Skeletal muscle satellite cell (primary cell): ENCODE measurements around the gene ARL14.

Source experiments
- H3K27me3 ChIP-seq: 2 replicates; pipeline ENCODE4 v1.7.0; 2013; ENCODE audit warnings: low read length; ENCODE audit not compliant: control insufficient read depth, insufficient read depth
- H3K36me3 ChIP-seq: 2 replicates; pipeline ENCODE4 v1.7.0; 2013; ENCODE audit warnings: mild to moderate bottlenecking, control low read depth, low read length; ENCODE audit not compliant: insufficient read depth
- H3K4me1 ChIP-seq: 2 replicates; pipeline ENCODE4 v1.7.0; 2013; ENCODE audit warnings: low read length; ENCODE audit not compliant: control insufficient read depth, insufficient read depth
- H3K4me2 ChIP-seq: 2 replicates; pipeline ENCODE4 v1.7.0; 2013; ENCODE audit warnings: mild to moderate bottlenecking, low read length
- H3K4me3 ChIP-seq: 2 replicates; pipeline ENCODE4 v1.7.0; 2013; ENCODE audit warnings: low read length
- H3K9ac ChIP-seq: 2 replicates; pipeline ENCODE4 v1.7.0; 2013; ENCODE audit warnings: mild to moderate bottlenecking, low read depth, low read length, moderate library complexity
- H3K9me3 ChIP-seq: replicated peaks from 2 replicates; pipeline ENCODE4 v1.7.0; 2013; ENCODE audit warnings: mild to moderate bottlenecking, control low read depth, low read length

The ARL14 gene

DNA sequence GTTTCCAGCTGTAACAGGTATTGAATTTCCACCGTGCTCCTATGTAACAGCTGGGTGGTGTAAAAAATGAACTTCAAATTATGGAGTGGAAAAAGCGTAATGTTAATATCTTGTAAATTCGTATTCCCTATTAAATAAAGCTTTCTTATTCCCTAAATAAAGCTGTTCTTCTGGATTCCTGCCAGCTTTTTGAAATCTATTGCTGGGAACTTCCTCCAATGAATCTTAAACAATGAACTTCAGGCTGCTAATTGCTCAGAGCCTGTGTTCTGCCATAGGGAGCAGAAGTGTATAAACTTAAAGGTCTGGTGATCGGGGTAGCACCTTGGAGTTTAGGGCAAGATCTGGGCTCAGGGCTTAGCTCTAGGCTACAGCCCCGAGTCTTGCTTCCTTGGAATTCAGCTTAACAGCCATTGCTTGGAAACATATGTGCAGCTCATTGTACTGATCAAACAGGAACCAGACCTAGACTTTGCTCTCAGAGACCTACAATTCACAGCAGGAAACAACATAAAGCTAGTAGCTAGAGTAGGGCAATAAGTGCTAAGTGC is 1.4 kb downstream of the ARL14 start:
- Histone ChIP-seq H3K9ac (no peak overlapping the region), H3K4me1 (peaks cover 10% of the 10 kb centered on the region), H3K4me3 (no peak overlapping the region), H3K9me3 (no peaks in the 10 kb centered on the region), H3K36me3 (no peaks in the 10 kb centered on the region), H3K27me3 (no peaks in the 10 kb centered on the region), H3K4me2 (no peak overlapping the region)

DNA sequence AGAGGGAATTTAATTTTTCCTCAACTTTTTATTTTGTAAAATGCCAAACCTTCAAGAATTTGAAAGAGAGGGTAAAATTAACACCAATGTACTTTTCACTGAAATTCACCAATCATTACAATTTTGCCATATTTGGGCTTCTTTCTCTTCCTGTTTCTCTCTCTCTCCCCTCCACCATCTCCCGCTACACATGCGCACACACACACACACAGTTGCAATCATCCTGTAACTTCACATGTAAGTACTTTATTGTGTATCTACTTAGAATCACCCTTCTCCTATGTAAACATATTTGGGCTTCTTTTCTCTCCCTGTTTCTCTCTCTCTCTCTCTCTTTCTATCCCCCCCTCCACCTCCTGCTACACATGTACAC is 7.4 kb downstream of the ARL14 start:
- Histone ChIP-seq H3K4me3 (no peak overlapping the region), H3K9me3 (no peaks in the 10 kb centered on the region), H3K4me1 (no peaks in the 10 kb centered on the region), H3K36me3 (no peaks in the 10 kb centered on the region), H3K27me3 (no peaks in the 10 kb centered on the region), H3K4me2 (no peak overlapping the region), H3K9ac (no peak overlapping the region)

DNA sequence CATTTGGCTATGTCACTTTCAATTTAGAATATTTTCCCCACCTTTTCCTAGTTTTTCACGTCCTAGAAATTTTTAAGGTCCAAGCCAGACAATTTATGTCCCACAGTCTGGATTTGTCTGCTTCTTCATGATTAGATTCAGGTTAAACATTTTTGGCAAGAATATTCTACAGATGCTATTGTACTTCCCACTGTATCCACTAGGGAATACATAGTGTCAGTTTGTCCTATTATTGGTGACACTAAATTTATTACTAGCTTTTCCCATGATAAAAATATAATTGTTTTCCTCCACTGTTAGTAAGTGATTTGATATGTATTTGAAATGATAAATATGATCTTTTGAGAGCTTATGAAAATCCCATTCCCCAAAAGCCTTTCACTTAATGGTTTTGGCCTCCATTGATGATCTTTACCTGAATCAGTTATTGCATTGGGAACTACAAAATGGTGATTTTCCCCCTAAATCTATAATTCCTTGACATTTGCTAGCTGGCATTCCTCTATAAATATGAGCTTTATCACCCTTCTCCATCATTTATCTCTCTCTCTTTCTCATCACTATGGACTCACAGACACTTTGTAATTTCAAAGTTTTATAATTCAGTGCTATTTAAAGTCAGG is 8.3 kb downstream of the ARL14 start:
- H3K36me3 ChIP-seq, result no peaks in the 10 kb centered on the region
- no peaks in the 10 kb centered on the region for H3K27me3 ChIP-seq
- no peaks in the 10 kb centered on the region for H3K9me3 ChIP-seq
- H3K4me2 ChIP-seq, result no peak overlapping the region
- no peak overlapping the region for H3K9ac ChIP-seq
- no peaks in the 10 kb centered on the region for H3K4me1 ChIP-seq
- H3K4me3 ChIP-seq, result no peak overlapping the region

DNA sequence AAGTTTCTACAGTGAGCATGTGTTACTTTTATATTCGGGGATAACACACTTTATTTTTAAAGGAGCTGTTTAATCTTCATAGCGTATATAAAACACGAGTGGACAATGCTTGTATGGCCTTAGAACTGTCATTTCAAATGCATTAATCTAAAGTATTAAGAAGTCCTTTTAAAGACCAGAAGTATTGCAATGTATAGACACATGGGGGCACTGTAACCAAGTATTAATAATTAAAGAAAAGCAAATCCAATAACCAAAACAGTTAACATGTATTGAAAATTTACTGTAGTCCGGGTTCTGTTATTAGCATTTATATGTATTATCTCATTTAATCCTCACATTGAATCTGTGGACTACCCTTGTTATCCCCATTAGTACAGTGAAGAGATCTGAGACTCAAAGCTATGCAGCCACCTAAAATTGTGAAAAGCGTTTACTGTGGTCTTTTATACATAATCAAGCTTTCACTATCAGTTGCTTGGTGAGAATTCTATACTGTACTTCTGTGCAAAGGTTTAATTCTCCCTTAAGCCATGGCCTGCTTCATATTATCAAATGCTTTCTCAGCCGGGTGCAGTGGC is 10.1 kb downstream of the ARL14 start:
- no peaks in the 10 kb centered on the region for H3K9me3 ChIP-seq
- H3K4me3 ChIP-seq, result no peak overlapping the region
- no peaks in the 10 kb centered on the region for H3K4me1 ChIP-seq
- no peak overlapping the region for H3K9ac ChIP-seq
- H3K36me3 ChIP-seq, result no peaks in the 10 kb centered on the region
- no peaks in the 10 kb centered on the region for H3K27me3 ChIP-seq
- no peak overlapping the region for H3K4me2 ChIP-seq

DNA sequence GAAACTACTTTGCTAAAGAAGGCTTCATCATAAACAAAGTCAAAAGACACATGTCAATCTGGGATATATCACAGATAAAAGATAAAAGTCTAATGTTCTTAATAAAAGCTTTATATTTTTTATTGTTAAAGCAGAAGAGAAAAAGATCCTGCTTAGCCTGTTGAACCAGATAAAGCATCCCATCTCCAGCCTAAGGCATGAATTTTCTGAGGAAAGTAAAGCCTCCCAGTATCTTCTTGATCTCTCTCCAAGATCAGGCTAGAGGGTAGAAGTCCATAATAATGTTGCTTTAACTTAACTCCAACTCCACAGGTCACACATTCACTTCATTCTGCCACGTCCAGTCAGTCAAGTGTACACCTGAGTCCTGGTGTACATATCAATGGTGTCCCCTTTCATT is 14.2 kb downstream of the ARL14 start:
- Histone ChIP-seq H3K9me3 (no peaks in the 10 kb centered on the region), H3K4me2 (no peak overlapping the region), H3K36me3 (no peaks in the 10 kb centered on the region), H3K4me1 (no peaks in the 10 kb centered on the region), H3K27me3 (no peaks in the 10 kb centered on the region), H3K9ac (no peak overlapping the region), H3K4me3 (no peak overlapping the region)

DNA sequence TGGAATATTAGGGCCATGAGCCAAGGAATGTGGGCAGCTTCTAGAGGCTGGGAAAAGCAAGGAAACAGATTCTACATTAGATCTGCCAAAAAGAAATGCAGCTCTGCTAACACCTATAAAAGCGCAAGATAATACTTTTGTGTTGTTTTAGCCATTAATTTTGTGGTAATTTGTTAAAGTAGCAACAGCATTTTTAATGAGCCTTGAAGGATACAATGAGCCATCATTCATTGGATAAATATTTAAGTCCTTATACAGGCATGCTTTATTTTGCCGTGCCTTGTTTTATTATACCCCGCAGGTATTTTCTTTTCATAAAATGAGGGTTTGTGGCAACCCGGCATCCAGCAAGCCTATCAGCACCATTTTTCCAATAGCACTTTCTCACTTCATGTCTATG is 15.0 kb downstream of the ARL14 start:
- no peaks in the 10 kb centered on the region for H3K9me3 ChIP-seq
- H3K4me1 ChIP-seq, result no peaks in the 10 kb centered on the region
- H3K36me3 ChIP-seq, result no peaks in the 10 kb centered on the region
- H3K4me3 ChIP-seq, result no peak overlapping the region
- no peaks in the 10 kb centered on the region for H3K27me3 ChIP-seq
- H3K4me2 ChIP-seq, result no peak overlapping the region
- no peak overlapping the region for H3K9ac ChIP-seq

DNA sequence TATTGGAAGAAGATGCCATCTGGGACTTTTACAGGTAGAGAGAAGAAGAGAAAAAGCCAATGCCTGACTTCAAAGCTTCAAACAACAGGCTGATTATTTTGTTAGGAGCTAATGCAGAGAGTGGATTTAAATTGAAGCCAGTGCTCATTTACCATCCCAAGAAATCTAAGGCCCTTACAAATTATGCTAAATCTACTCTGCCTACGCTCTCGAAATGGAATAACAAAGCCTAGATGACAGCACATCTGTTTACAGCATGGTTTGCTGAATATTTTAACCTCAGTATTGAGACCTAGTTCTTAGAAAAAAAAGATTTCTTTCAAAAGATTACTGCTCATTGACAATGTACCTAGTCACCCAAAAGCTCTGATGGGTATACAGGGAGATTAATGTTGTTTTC is 16.2 kb downstream of the ARL14 start:
- no peaks in the 10 kb centered on the region for H3K27me3 ChIP-seq

DNA sequence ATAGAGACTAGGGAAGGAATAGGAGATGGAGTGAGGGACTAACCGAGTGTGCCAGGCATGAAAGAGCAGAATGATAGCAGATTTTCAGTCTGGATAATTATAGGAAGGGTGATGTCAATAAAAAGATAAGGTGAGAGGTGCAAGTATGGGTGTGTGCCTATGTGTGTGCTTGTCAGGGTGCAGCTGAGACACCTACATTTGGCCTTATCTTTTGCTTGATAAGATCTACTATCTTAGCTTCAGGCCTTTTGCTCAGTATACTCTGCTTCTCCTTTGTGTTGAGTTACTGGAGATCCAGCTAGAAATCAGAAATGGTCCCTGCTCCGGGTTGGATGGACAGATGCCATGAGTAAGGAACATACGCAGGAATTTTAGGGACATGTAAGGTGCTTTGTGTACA is 17.4 kb downstream of the ARL14 start:
- Histone ChIP-seq H3K4me2 (no peak overlapping the region), H3K4me3 (no peak overlapping the region), H3K36me3 (no peaks in the 10 kb centered on the region), H3K9ac (no peak overlapping the region), H3K9me3 (no peaks in the 10 kb centered on the region), H3K4me1 (peaks cover 11% of the 10 kb centered on the region), H3K27me3 (no peaks in the 10 kb centered on the region)

More for the DNA sequence above, 16.2 kb downstream of the ARL14 start:
- no peak overlapping the region for H3K9ac ChIP-seq
- H3K4me1 ChIP-seq, result peaks cover 7% of the 10 kb centered on the region
- H3K4me2 ChIP-seq, result no peak overlapping the region
- no peaks in the 10 kb centered on the region for H3K36me3 ChIP-seq
- H3K9me3 ChIP-seq, result no peaks in the 10 kb centered on the region
- no peak overlapping the region for H3K4me3 ChIP-seq

DNA sequence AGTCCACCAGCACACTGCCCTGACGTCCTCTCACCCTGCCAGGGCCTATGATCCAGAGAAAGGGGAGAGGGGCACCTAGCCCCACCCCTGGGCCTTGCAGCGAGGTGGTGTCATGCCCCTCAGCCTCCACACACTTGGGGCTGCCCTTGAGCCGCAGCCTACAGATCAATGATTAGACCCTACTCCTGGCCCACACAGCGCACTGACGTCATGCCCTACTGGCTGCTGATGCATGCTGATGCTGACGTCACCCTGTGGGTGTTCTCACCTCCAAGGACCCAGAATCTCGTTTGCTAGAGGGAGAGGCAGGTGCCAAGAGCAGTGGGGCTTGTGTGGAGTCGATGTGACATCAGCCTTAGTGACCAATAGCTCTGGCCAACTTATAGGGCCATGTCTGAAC is 18.0 kb downstream of the ARL14 start:
- Histone ChIP-seq H3K27me3 (no peaks in the 10 kb centered on the region), H3K9ac (no peak overlapping the region)

DNA sequence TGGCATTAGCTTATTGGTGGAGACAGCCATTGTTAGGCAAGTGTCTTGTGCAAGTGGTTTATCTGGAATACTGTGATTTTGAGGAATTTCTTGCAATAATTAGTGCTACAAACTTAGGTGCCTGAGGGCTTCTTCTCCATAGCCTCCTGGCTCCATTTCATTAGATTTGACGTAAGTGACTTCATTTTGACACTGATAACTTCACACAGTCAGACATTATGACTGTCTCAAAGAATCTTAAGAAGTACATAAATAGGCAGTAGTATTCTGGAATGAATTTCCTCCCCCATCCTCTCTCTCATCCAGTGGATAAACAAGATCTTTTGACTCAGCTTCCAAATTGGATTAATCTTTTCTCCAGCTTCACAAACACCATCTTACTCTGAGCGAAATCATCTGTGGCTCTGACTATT is 19.0 kb downstream of the ARL14 start:
- Histone ChIP-seq H3K27me3 (no peaks in the 10 kb centered on the region), H3K9me3 (no peaks in the 10 kb centered on the region), H3K4me2 (no peak overlapping the region), H3K4me1 (peaks cover 11% of the 10 kb centered on the region), H3K36me3 (no peaks in the 10 kb centered on the region), H3K4me3 (no peak overlapping the region), H3K9ac (no peak overlapping the region)

More for the DNA sequence above, 18.0 kb downstream of the ARL14 start:
- no peaks in the 10 kb centered on the region for H3K36me3 ChIP-seq
- peaks cover 11% of the 10 kb centered on the region for H3K4me1 ChIP-seq
- no peak overlapping the region for H3K4me2 ChIP-seq
- H3K9me3 ChIP-seq, result no peaks in the 10 kb centered on the region
- no peak overlapping the region for H3K4me3 ChIP-seq

DNA sequence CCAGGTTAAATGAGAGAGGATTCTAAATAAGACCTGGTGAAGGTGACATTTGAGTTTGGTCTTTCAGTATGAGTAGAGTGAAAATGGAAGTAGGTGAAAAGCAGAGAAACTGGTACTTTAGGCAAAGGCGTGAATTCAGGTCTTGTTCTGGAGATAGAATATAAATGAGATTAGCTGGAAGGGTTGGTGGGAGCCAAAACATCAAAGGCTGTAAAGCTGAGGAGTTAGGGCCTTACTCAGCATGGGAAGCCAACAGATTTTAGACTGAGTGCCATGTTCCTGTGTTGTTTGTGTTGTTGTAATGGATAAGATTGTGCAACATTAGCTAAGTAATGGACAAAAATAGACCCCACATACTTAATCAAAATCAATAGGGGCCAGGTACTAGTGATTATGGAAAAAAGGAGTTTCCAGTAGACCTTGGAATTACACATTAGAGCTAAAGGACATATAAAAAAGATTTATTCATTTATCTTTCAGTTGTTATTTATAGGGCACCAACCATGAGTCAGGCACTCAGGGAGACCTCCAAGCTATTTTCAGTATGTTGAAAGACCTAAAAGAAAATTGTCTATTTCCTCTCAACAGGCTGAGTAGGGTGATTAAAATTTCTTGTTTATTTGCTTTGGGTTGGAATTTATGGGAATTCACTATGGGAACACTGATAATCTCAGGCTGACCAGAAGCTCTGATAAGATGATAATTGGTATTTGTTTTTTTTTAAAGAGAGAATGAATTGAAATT is 20.8 kb downstream of the ARL14 start:
- Histone ChIP-seq H3K9ac (no peak overlapping the region), H3K36me3 (no peaks in the 10 kb centered on the region), H3K4me2 (no peak overlapping the region), H3K9me3 (no peaks in the 10 kb centered on the region), H3K4me1 (peaks cover 11% of the 10 kb centered on the region), H3K4me3 (no peak overlapping the region), H3K27me3 (no peaks in the 10 kb centered on the region)
